Urinary bladder (tissue), 4 donors: ENCODE results near the gene MED13L. TPM values are rescaled to one million over a fixed set of nuclear protein-coding genes. Genes with fewer than 3 reads are reported as not detected.
"Not testable (repeated sequence)": the region's sequence is repeated elsewhere in the genome, so short reads cannot be mapped to it uniquely, and the experiment has no call there.

Experiments
- DNase-seq: peaks from one replicate; pipeline ENCODE4 v3.0.0-alpha.2; 2015; ENCODE audit errors: extremely low spot score
- H3K27ac ChIP-seq: one replicate; pipeline ENCODE4 v1.5.1; 2013; ENCODE audit warnings: low read depth, mild to moderate bottlenecking, moderate library complexity
- H3K36me3 ChIP-seq: one replicate; pipeline ENCODE4 v1.6.1; 2013; ENCODE audit warnings: mild to moderate bottlenecking, moderate library complexity; ENCODE audit not compliant: insufficient read depth
- H3K4me1 ChIP-seq: one replicate; pipeline ENCODE4 v1.6.1; 2013; ENCODE audit warnings: mild to moderate bottlenecking, moderate library complexity; ENCODE audit not compliant: insufficient read depth
- H3K4me3 ChIP-seq: one replicate; pipeline ENCODE4 v1.5.1; 2013; ENCODE audit warnings: low read depth, low read length
- WGBS: extraction: QIAGEN DNeasy Blood & Tissue Kit; methylation state at CpG from one replicate; pipeline ENCODE4 v1.1.7; 2013; 5-methylcytosine and 5-hydroxymethylcytosine counted together
- polyA plus RNA-seq: library from polyadenylated mRNA; stranded (reverse); fragments of 200-250 nt; gene quantifications from one replicate; pipeline ENCODE4 v1.2.3, GENCODE V29; 2013
- total RNA-seq: library from RNA; depleted of rRNA; stranded (reverse); fragments of >200 nt; gene quantifications from one replicate; pipeline ENCODE4 v1.2.3, GENCODE V29; 2014
- donor health status: healthy with polysubstance abuse.
- donor health status: healthy.

The MED13L gene
- total and polyA plus RNA-seq, 2 donors, result 41.4 to 273 TPM

GRCh38 chr12:116037941-116038837 lies 239.3 kb downstream of the MED13L start:
- no peak overlapping the region for H3K4me3 ChIP-seq
- WGBS, result 71% methylated on average over 6 of the region's 6 CpGs
- no peaks in the 10 kb centered on the region for H3K4me1 ChIP-seq
- DNase-seq, result no peak
- no peaks in the 10 kb centered on the region for H3K36me3 ChIP-seq
- no peak overlapping the region for H3K27ac ChIP-seq

GRCh38 chr12:116033765-116034164 lies 243.7 kb downstream of the MED13L start:
- Histone ChIP-seq H3K27ac (no peak overlapping the region), H3K4me3 (no peak overlapping the region), H3K36me3 (no peaks in the 10 kb centered on the region), H3K4me1 (no peaks in the 10 kb centered on the region)
- no peak for DNase-seq
- WGBS, result 92% methylated on average over 3 of the region's 3 CpGs

- DNase-seq, H3K4me1 ChIP-seq, H3K4me3 ChIP-seq, H3K36me3 ChIP-seq, H3K27ac ChIP-seq: not testable (repeated sequence)
- WGBS, result 98% methylated on average over 4 of the region's 4 CpGs
These were observed 245.9 kb downstream of the MED13L start for GRCh38 chr12:116031624-116032023.

- Histone ChIP-seq H3K4me3 (no peak overlapping the region), H3K27ac (no peak overlapping the region), H3K4me1 (no peaks in the 10 kb centered on the region), H3K36me3 (no peaks in the 10 kb centered on the region)
- no peak for DNase-seq
- WGBS, result 92% methylated on average over 4 of the region's 4 CpGs
These were observed 248.9 kb downstream of the MED13L start for GRCh38 chr12:116028619-116029018.

DNA sequence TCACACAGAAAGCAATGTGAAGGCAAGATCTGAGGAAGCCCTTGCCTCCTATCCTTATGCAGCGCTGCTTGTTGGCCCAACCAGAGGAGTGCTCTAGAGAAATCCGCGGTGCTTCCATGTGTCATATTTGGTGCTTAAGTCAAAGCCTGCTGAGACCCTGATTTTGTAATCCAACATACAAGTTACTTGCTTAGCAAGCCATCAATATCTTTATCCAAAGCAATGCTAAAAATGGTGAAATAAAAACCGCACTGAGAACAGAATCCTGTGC lies 250.0 kb downstream of the MED13L start:
- H3K4me1 ChIP-seq, result no peaks in the 10 kb centered on the region
- no peak for DNase-seq
- 95% methylated on average over 4 of the region's 4 CpGs for WGBS
- H3K27ac ChIP-seq, result no peak overlapping the region
- no peak overlapping the region for H3K4me3 ChIP-seq
- peaks cover 1% of the 10 kb centered on the region for H3K36me3 ChIP-seq

- peaks cover 1% of the 10 kb centered on the region for H3K36me3 ChIP-seq
- no peak overlapping the region for H3K27ac ChIP-seq
- H3K4me3 ChIP-seq, result no peak overlapping the region
- H3K4me1 ChIP-seq, result no peaks in the 10 kb centered on the region
- no peak for DNase-seq
- 83% methylated on average over 7 of the region's 7 CpGs for WGBS
These were observed 250.5 kb downstream of the MED13L start for GRCh38 chr12:116026768-116027550.

DNA sequence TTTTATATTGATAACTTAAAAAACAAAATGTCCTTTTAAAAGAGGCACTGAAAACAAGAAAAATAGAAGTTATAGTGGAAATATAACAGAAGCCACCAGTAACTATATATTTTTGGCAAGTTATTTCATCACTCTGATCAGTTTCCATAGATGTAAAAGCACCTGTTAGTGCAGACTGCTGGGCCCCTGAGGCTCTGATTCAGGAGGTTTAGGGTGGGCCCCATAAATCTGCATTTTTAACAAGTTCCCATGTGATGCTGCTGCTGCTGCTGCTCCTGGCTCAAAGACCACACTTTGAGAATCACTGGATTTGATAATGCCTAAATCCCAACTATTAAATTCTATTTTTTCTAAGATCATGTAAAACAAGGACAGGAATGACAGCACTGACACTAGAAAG lies 251.1 kb downstream of the MED13L start:
- Histone ChIP-seq H3K4me1 (no peaks in the 10 kb centered on the region), H3K4me3 (no peak overlapping the region), H3K27ac (no peak overlapping the region), H3K36me3 (peaks cover 1% of the 10 kb centered on the region)
- DNase-seq, result no peak

DNA sequence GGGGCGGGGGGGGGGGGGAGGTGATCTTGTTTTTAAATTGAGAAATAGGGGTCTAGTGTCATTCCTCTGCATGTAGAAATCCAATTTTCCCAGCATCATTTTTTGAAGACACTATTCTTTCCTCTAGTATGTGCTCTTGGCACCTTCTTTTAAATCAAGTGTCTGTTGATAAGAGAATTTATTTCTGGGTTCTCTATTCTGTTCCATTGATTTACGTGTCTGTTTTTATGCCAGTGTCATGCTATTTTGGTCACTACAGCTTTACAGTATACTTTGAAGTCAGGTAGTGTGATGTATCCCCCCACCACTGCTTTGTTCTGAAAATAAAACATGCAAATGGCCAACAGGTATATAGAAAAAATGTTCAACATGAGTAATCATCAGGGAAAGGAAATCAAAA lies 252.7 kb downstream of the MED13L start:
- H3K4me1 ChIP-seq, result no peaks in the 10 kb centered on the region
- H3K27ac ChIP-seq, result no peak overlapping the region
- DNase-seq, result no peak
- no peak overlapping the region for H3K4me3 ChIP-seq
- 56% methylated on average over 2 of the region's 2 CpGs for WGBS
- H3K36me3 ChIP-seq, result peaks cover 1% of the 10 kb centered on the region

DNA sequence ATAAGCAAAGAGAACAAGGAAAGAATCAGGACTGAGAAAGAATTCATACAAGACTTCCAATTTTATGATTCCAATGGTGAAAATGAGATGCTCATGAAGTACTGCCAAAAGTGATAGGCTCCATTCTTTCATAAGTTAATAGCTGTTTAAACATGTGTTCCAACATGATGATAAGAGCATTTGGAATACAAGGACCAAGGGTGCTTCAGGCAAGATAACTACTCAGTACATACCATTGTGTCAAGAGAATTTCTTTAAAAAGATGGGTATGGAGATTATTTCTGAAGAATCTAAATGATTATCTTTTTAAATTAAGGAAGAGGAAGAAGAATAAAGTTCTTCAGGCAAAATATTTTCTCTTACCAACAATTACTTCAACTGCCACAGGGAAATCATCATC lies 258.1 kb downstream of the MED13L start:
- Histone ChIP-seq H3K36me3 (peaks cover 7% of the 10 kb centered on the region), H3K27ac (no peak overlapping the region), H3K4me3 (no peak overlapping the region), H3K4me1 (no peaks in the 10 kb centered on the region)
- no peak for DNase-seq

DNA sequence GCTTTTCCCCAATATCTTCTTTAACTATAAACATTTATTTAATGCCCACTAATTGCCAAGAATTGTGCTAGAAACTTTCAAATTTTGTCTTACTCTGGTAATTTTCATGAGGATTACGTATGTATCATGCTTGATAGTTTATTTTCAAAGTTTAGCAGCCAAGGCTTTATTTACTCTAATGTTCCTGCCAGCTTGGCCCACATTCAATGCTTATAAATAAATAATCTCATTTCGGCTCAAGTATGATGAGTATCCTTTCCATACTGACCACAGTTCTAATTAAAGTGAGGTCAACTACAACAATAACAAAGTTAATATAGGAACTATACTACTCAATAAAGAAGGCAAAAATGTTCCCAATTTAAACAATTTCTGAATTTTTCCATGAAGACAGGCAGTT lies 259.2 kb downstream of the MED13L start:
- H3K4me1 ChIP-seq, result no peaks in the 10 kb centered on the region
- no peak for DNase-seq
- WGBS, result 36% methylated on average over 2 of the region's 2 CpGs
- peaks cover 7% of the 10 kb centered on the region for H3K36me3 ChIP-seq
- H3K4me3 ChIP-seq, result no peak overlapping the region
- H3K27ac ChIP-seq, result no peak overlapping the region

DNA sequence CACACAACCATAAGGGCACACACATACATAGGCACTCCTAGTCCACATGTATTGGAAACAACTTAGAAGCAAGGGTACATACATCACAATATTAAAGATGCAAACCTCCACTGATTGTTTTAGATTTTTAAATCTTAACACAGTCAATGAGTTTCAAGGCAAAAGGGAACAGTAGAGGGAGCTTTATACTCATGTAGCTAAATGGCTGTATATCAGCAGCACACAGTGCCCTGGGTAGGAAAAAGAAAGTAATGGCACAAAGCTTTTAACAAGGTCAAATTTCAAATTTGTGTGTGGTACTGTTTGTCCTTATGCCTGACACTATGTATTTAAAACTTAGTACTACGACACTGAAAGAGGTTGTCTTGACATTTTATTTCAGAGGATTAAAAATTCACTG lies 262.0 kb downstream of the MED13L start:
- H3K36me3 ChIP-seq, result peaks cover 9% of the 10 kb centered on the region
- WGBS, result 41% methylated on average over 1 of the region's 1 CpG
- H3K27ac ChIP-seq, result no peak overlapping the region
- no peak overlapping the region for H3K4me3 ChIP-seq
- DNase-seq, result peak; percentile 28
- H3K4me1 ChIP-seq, result no peaks in the 10 kb centered on the region

GRCh38 chr12:116012757-116013156 lies 264.7 kb downstream of the MED13L start:
- no peak for DNase-seq
- H3K27ac ChIP-seq, result no peak overlapping the region
- H3K4me1 ChIP-seq, result no peaks in the 10 kb centered on the region
- 94% methylated on average over 3 of the region's 3 CpGs for WGBS
- H3K36me3 ChIP-seq, result peaks cover 9% of the 10 kb centered on the region
- no peak overlapping the region for H3K4me3 ChIP-seq

- H3K27ac ChIP-seq, result no peak overlapping the region
- 94% methylated on average over 3 of the region's 3 CpGs for WGBS
- no peaks in the 10 kb centered on the region for H3K4me1 ChIP-seq
- no peak overlapping the region for H3K4me3 ChIP-seq
- no peak for DNase-seq
- H3K36me3 ChIP-seq, result peaks cover 9% of the 10 kb centered on the region
These were observed 266.3 kb downstream of the MED13L start for GRCh38 chr12:116011217-116011616.

DNA sequence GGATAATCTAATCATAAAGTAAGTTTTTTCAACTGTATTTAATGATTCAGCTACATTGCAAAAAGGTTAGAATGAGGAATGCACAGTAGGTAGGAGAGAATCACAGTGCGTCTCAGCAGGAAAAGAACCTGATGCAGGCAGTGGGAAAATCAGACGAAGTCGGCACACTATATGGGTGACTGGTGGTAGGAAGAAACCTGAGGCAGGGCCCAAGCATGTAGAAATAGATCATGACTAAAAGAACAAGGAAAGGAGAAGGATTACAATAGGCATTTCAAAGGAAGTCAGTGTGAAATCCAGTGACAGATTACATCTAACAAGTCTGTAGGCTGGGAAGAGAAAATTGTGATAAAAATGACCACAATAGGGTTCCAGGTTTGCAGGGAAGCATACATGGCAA lies 267.0 kb downstream of the MED13L start:
- WGBS, result 95% methylated on average over 3 of the region's 3 CpGs
- DNase-seq, result no peak
- no peaks in the 10 kb centered on the region for H3K4me1 ChIP-seq
- H3K27ac ChIP-seq, result no peak overlapping the region
- H3K36me3 ChIP-seq, result peaks cover 9% of the 10 kb centered on the region
- no peak overlapping the region for H3K4me3 ChIP-seq
